M059J (cell line): ENCODE results near the gene SGSM1. TPM values are rescaled to one million over a fixed set of nuclear protein-coding genes. Genes with fewer than 3 reads are reported as not detected.
A peak's percentile ranks its signal among the peaks of the same experiment; 100 is the strongest.
"Not testable (repeated sequence)": the region's sequence is repeated elsewhere in the genome, so short reads cannot be mapped to it uniquely, and the experiment has no call there.

ENCODE experiments used
- DNase-seq: peaks from one replicate; pipeline ENCODE4 v3.0.0-alpha.2; 2012; ENCODE audit warnings: low read depth
- total RNA-seq: library from RNA; depleted of rRNA; stranded (reverse); fragments of >200 nt; shearing (Covaris generic); gene quantifications from 2 replicates; pipeline ENCODE4 v1.2.3, GENCODE V29; 2014

SGSM1 gene
- total RNA-seq, 1 experiment from 2014 or later = not detected

- no peak for DNase-seq
Observed at GRCh38 chr22:24893341-24894070, 87.5 kb downstream of the SGSM1 start.

DNA sequence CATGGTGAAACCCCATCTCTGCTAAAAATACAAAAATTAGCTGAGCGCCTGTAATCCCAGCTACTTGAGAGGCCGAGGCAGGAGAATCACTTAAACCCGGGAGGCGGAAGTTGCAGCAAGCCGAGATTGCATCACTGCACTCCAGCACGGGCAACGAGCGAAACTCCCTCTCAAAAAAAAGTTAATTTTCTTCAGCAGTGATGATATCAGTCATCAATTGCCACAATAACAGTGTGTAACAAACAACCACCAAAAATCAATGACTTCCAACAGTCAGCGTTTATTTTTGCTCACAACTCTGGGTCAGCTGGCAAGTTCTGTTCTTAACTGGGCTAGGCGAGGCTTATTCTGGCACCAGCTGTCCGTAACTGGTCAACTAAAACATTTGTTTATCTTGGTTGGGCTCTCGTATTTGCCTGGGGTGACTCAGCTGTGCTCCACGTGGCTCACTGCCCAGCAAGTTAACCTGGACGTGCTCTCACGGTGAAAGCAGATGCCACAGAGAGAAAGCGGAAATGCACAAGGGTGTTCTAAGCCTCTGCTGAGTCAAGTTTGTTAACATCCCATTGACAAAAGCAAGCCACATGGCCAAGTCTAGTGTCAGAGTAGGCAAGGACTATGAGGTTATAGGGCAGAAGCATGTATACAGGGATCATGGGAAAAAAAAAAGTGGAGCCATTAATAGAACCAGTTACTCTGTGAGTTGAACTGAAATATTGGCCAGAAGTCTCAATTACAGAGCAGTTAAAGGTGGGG, 88.4 kb downstream of the SGSM1 start:
- DNase-seq = peak; percentile 97

DNA sequence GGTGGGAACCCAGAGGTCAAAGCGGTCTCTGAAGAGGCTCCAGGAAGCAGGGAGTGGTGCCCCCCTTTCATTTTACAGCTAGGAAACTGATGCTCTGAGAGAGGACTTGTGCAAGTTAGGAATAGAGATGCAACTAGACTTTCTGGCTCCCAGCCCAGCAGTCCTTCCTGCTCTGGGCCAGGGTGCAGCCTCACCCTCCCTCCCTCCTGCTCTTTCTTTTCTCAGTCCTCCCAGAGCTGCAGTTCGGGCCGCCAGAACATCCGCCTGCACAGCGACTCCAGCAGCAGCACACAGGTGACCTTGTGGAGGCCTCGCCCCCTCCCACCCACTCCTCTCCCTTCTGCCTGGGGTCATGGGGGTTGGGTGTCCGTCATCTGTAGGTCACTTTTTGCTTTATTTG, 89.0 kb downstream of the SGSM1 start:
- peak; percentile 62 for DNase-seq

GRCh38 chr22:24901448-24901847, 95.4 kb downstream of the SGSM1 start:
- no peak for DNase-seq

DNA sequence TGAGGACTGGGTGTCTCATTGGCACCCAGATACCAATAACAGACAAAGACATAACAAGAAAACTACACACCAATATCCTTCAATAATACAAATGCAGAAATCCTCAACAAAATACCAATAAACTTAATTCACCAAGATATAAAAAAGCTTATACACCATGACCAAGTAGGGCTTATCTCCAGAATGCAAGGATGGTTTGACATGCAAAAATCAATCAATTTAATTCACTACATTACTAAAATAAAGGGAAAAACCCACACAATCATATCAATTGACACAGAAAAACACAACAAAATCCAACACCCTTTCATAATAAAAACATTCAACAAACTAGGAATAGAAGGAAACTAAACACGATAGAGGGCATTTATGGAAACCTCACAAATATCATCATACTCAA, 99.9 kb downstream of the SGSM1 start:
- DNase-seq = no peak

GRCh38 chr22:24907101-24907500, 101.1 kb downstream of the SGSM1 start:
- not testable (repeated sequence) for DNase-seq

GRCh38 chr22:24920029-24920428, 114.0 kb downstream of the SGSM1 start:
- DNase-seq = no peak

DNA sequence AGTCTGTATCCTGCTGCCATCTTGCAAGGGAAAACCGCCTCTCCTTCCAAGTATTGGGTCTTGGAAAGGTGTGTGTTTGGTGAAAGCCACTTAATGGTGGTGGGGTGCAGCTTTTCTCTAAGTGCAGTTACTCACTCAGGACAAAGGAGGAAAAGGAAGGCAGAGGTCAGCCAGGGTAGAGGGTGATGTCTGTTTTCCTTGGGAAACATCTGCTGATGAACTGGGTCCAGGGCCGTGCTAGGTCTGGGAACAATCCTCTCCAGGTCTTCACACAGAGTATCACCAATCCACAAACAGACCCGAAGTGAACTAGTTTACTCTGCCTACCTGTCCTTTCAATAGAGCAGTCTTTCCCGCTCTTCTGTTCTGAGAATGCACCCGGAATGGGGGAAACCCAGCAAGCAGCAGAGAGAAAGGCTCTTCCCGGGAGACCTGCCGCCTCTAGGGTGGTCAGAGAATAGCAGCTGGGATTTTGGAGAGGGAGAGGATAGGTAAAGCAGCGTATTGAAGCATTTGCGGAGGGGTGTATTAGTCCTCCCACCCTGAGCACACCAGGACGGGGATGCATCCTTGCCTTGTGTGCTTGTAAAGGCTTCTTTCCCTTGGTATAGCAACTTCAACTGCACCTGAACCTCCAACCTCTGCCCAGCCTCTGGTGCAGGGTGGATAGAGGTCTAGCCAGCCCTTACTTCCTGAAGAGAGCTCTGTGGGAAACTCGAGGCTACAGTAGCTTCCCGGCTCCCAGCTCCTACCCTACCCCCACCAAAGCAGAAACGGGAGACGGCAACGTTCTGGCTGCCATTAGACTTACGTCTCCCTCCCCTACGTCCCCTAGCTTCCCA, 119.8 kb downstream of the SGSM1 start:
- no peak for DNase-seq

- no peak for DNase-seq
Observed at GRCh38 chr22:24926428-24926725, 120.4 kb downstream of the SGSM1 start.

GRCh38 chr22:24926849-24927579, 121.0 kb downstream of the SGSM1 start:
- peak; percentile 37 for DNase-seq

- DNase-seq = no peak
Observed at GRCh38 chr22:24928322-24928721, 122.3 kb downstream of the SGSM1 start.

- DNase-seq = no peak
Observed at GRCh38 chr22:24930678-24931077, 124.7 kb downstream of the SGSM1 start.

DNA sequence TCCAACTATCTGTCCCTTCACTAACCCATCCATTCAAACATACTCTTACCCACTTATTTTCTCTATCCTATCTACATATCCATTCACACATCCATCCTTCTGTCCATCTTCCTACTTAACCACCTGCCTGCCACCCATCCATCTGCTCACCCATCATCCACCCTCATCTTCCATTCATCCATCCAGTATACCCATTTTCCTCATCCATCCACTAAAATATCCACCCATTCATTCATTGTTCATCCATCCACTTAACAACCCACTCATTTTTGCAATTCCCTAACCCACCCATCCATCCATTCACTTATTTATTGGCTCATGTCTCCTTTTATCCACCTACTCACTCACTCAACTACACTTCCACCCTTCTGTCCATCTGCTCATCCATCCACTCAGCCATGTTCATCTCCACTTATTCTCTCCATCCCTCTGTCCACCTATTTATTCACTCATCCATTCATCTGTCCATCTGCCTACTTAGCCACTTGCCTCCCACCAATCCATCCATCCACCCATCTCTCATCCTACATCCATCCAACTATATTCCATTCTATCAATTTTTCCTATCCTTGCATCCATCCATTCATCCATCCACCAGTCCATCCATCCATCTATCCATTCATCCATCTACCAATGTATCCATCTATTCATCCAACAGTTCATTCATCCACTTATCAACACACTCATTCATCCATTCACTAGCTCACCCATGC, 129.9 kb downstream of the SGSM1 start:
- DNase-seq = no peak

DNA sequence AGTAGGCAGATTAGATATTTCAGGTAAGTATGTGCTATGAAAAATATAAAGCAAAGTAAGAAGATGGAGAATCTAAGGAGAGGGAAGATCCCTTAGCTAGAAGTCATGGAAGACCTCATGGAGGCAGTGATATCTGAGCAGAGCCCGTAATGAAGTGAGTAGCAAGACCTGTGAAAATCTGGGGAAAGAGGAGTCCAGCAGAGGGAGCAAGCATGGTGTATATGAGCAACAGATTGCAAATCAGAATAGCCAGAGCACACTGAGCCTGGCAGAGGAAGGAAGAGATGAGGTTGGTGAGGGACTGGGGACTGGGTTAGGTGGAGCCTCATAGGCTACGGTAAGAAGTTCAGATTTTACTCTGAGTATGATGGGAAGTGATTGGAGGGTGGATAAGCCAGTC, 131.1 kb downstream of the SGSM1 start:
- DNase-seq = peak; percentile 31

GRCh38 chr22:24938741-24939341, 132.8 kb downstream of the SGSM1 start:
- peak; percentile 41 for DNase-seq

DNA sequence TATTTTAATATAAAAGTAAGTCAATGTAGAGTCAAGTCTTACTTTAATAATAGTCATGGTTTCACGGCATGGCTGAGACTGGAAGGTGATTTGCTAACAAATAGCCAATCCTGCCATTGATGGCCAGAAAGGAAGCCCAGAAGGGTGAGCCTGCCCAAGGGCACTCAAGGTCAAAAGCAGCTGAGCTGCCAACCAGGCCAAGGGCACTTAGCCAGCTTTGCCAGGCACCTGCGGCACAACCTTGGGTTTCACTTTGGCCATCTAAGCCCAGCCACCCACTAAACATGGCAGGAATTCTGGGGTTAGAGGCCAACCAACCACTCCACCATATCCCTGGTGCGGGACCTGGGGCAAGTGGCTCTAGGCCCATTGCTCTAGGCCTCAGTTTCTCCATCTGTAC, 136.3 kb downstream of the SGSM1 start:
- no peak for DNase-seq

- no peak for DNase-seq
Observed at GRCh38 chr22:24944217-24944937, 138.4 kb downstream of the SGSM1 start.

- no peak for DNase-seq
Observed at GRCh38 chr22:24945430-24945829, 139.4 kb downstream of the SGSM1 start.

DNA sequence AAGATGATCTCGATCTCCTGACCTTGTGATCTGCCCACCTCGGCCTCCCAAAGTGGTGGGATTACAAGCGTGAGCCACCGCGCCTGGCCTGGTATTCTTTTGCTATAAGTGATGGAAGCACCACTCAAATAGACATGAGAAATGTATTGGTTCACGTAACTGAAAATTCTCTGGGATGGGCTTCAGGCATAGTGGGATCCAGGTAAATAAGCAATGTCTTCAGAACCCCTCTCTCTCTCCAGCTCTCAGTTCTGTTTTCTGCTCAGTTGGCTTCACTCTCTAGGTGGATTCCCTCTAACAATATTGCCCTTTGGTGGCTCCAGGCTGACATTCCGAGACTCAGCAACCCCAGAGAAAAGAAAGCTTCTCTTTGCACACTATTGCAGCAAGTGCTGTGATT, 141.4 kb downstream of the SGSM1 start:
- DNase-seq = no peak

DNA sequence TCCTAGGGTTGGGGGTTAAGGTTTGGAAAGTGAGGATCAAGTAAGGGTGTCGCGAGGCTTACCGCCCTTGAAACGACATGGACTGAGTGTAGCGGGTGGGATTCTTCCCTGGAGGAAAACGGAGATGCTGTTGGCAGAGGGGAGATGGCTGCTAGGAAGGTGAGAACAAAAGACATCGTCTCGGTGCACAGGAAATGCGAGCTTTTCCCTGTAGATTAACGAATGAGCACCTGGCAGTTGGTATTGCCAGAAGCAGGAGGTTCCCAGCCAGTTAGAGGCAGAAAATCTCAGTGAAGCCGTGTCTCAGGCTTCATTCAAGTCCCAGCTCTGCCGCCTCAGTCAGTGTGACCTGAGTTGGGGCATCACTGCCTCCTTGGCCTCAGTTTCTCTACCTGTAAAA, 141.9 kb downstream of the SGSM1 start:
- DNase-seq = no peak
